Mesenchymal stem cell (in vitro differentiated cells and primary cell): Measurements from ENCODE around the gene MCTP2.
A peak's percentile ranks its signal among the peaks of the same experiment; 100 is the strongest.

Experiments
- DNase-seq: peaks from one replicate; pipeline ENCODE4 v3.0.0-alpha.2; 2013
- H2AFZ ChIP-seq: one replicate; pipeline ENCODE4 v1.6.1; 2013; ENCODE audit warnings: low read depth, mild to moderate bottlenecking, control low read depth, inconsistent platforms, low read length, moderate library complexity
- H2AK5ac ChIP-seq: 2 replicates; pipeline ENCODE4 v1.6.1; 2013; ENCODE audit warnings: low read length, moderate library complexity, mild to moderate bottlenecking, inconsistent platforms; ENCODE audit not compliant: severe bottlenecking
- H2BK120ac ChIP-seq: one replicate; pipeline ENCODE4 v1.6.1; 2013; ENCODE audit warnings: low read depth, mild to moderate bottlenecking, inconsistent platforms, low read length, moderate library complexity
- H2BK12ac ChIP-seq, 2 experiments: one replicate each; pipeline ENCODE4 v1.6.1; 2013; ENCODE audit warnings: inconsistent platforms in 2 of 2, low read length in 2 of 2, mild to moderate bottlenecking in 2 of 2, moderate library complexity in 2 of 2, control low read depth in 1 of 2
- H2BK15ac ChIP-seq: one replicate; pipeline ENCODE4 v1.6.1; 2013; ENCODE audit warnings: mild to moderate bottlenecking, low read depth, inconsistent platforms; ENCODE audit not compliant: poor library complexity, severe bottlenecking
- H2BK5ac ChIP-seq: 2 replicates; pipeline ENCODE4 v1.6.1; 2013; ENCODE audit warnings: low read depth, mild to moderate bottlenecking, low read length, control low read depth, inconsistent platforms; ENCODE audit not compliant: poor library complexity, severe bottlenecking
- H3K14ac ChIP-seq, 2 experiments: one replicate each; pipeline ENCODE4 v1.6.1; 2013; ENCODE audit warnings: inconsistent platforms in 2 of 2, low read length in 2 of 2, control low read depth in 1 of 2, mild to moderate bottlenecking in 1 of 2, moderate library complexity in 1 of 2
- H3K18ac ChIP-seq, 2 experiments: one replicate each; pipeline ENCODE4 v1.6.1; 2013; ENCODE audit warnings: inconsistent platforms in 2 of 2, low read length in 2 of 2, control low read depth in 1 of 2, low read depth in 1 of 2, mild to moderate bottlenecking in 1 of 2
- H3K23ac ChIP-seq, 2 experiments: one replicate each; pipeline ENCODE4 v1.6.1; 2013; ENCODE audit warnings: inconsistent platforms in 2 of 2, low read length in 2 of 2, mild to moderate bottlenecking in 2 of 2, moderate library complexity in 2 of 2, control low read depth in 1 of 2
- H3K27ac ChIP-seq: 2 replicates; pipeline ENCODE4 v1.5.1; 2013; ENCODE audit warnings: mild to moderate bottlenecking, moderate library complexity, low read length, control low read depth, inconsistent platforms; ENCODE audit not compliant: poor library complexity, severe bottlenecking
- H3K27me3 ChIP-seq, 2 experiments: 2 replicates each; pipeline versions ENCODE4 v1.6.1 to v1.7.0; 2013; ENCODE audit warnings: low read length in 2 of 2, mild to moderate bottlenecking in 2 of 2, moderate library complexity in 2 of 2, control low read depth in 1 of 2, inconsistent platforms in 1 of 2; ENCODE audit not compliant: control insufficient read depth in 1 of 2, insufficient read depth in 1 of 2
- H3K36me3 ChIP-seq, 2 experiments: 2 replicates each; pipeline versions ENCODE4 v1.6.1 to v1.7.0; 2013; ENCODE audit warnings: low read length in 2 of 2, control low read depth in 1 of 2, inconsistent platforms in 1 of 2, low read depth in 1 of 2, mild to moderate bottlenecking in 1 of 2; ENCODE audit not compliant: insufficient read depth in 2 of 2, control insufficient read depth in 1 of 2
- H3K4ac ChIP-seq, 2 experiments: one replicate each; pipeline ENCODE4 v1.6.1; 2013; ENCODE audit warnings: inconsistent platforms in 2 of 2, low read length in 2 of 2, mild to moderate bottlenecking in 2 of 2, moderate library complexity in 2 of 2, control low read depth in 1 of 2, low read depth in 1 of 2
- H3K4me1 ChIP-seq: 2 replicates; pipeline ENCODE4 v1.6.1; 2013; ENCODE audit warnings: low read depth, low read length, control low read depth; ENCODE audit not compliant: control insufficient read depth, insufficient read depth
- H3K4me2 ChIP-seq: 2 replicates; pipeline ENCODE4 v1.6.1; 2013; ENCODE audit warnings: low read length, mild to moderate bottlenecking, inconsistent platforms; ENCODE audit not compliant: poor library complexity, severe bottlenecking
- H3K4me3 ChIP-seq, 2 experiments: 2 replicates each; pipeline versions ENCODE4 v1.5.1 to v1.7.0; 2013; ENCODE audit warnings: low read length in 2 of 2, mild to moderate bottlenecking in 2 of 2, control low read depth in 1 of 2, low read depth in 1 of 2; ENCODE audit not compliant: insufficient read depth in 1 of 2
- H3K79me1 ChIP-seq: replicated peaks from 2 replicates; pipeline ENCODE4 v1.6.1; 2013; ENCODE audit warnings: mild to moderate bottlenecking, control low read depth, low read length, inconsistent platforms; ENCODE audit not compliant: poor library complexity, severe bottlenecking
- H3K9ac ChIP-seq: 2 replicates; pipeline ENCODE4 v1.7.0; 2013; ENCODE audit warnings: mild to moderate bottlenecking, low read length, moderate library complexity
- H3K9me3 ChIP-seq: 2 replicates; pipeline ENCODE4 v1.7.0; 2013; ENCODE audit warnings: mild to moderate bottlenecking, low read length; ENCODE audit not compliant: control insufficient read depth
- H4K8ac ChIP-seq: one replicate; pipeline ENCODE4 v1.6.1; 2013; ENCODE audit warnings: inconsistent platforms, mild to moderate bottlenecking, low read length, moderate library complexity
- H4K91ac ChIP-seq: one replicate; pipeline ENCODE4 v1.6.1; 2013; ENCODE audit warnings: mild to moderate bottlenecking, low read length, inconsistent platforms
- WGBS: methylation state at CpG from one replicate; pipeline ENCODE4 v1.1.7; 2013; ENCODE audit warnings: mixed read lengths; 5-methylcytosine and 5-hydroxymethylcytosine counted together

Gene MCTP2

DNA sequence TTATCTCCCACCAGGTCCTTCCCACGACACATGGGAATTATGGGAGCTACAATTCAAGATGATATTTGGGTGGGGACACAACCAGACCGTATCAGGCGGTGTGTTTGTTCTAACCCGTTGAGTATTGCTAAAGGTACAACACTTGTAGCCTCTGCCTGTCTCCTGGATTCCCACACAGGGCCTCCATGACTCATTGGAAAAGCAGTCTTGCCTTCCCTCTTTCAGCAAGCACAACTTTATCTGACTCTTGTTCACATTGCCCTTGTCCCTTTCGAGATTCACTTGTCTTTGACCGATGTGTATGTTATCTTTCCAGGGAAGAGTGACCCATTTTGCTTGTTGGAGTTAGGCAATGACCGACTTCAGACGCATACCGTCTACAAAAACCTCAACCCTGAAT, 152.3 kb downstream of the MCTP2 start:
- Histone ChIP-seq H3K27me3 (no peaks in the 10 kb centered on the region), H3K23ac (no peak overlapping the region), H2BK120ac (no peak overlapping the region), H2AFZ (no peak overlapping the region), H3K9ac (no peak overlapping the region), H4K8ac (no peak overlapping the region), H2BK15ac (no peak overlapping the region), H3K18ac (no peak overlapping the region), H2BK12ac (no peak overlapping the region), H3K27ac (no peak overlapping the region), H3K4me3 (no peak overlapping the region), H3K36me3 (peaks cover 3 to 8% of the 10 kb centered on the region in 2 experiments), H3K14ac (no peak overlapping the region), H3K4me2 (no peak overlapping the region), H3K9me3 (no peaks in the 10 kb centered on the region), H3K4ac (no peak overlapping the region), H3K79me1 (no peaks in the 10 kb centered on the region), H4K91ac (no peak overlapping the region), H2BK5ac (no peak overlapping the region), H2AK5ac (no peak overlapping the region), H3K4me1 (peaks cover 2% of the 10 kb centered on the region)
- peak; percentile 55 for DNase-seq
- WGBS = 90% methylated on average over 9 of the region's 9 CpGs

DNA sequence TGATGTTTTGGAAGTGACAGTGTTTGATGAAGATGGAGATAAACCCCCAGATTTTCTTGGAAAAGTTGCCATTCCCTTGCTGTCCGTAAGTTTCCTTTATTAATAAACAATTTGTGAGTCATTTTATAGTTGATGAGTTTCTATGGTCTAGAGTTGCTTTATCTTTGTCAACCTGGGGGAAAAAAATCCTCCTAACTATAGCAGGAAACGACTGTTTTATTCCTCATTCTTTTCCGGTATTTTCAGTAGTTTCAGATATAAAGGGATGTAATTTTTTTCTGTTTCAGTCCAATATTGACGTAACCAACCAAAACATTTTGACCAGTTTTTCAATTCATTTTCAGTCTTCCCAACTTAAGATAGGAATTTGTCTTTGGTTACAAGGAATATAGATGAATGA, 154.1 kb downstream of the MCTP2 start:
- H2BK15ac ChIP-seq = no peak overlapping the region
- H2BK5ac ChIP-seq = no peak overlapping the region
- DNase-seq = no peak
- H3K9me3 ChIP-seq = no peaks in the 10 kb centered on the region
- H3K18ac ChIP-seq = no peak overlapping the region
- peaks cover 3 to 8% of the 10 kb centered on the region in 2 experiments for H3K36me3 ChIP-seq
- no peaks in the 10 kb centered on the region for H3K79me1 ChIP-seq
- H2BK12ac ChIP-seq = no peak overlapping the region
- no CpG with 5 or more reads among the region's 4 CpGs for WGBS
- H2AFZ ChIP-seq = no peak overlapping the region
- H3K23ac ChIP-seq = no peak overlapping the region
- H3K4me1 ChIP-seq = peaks cover 2% of the 10 kb centered on the region
- no peak overlapping the region for H3K9ac ChIP-seq
- H3K4me3 ChIP-seq = no peak overlapping the region
- no peak overlapping the region for H4K91ac ChIP-seq
- no peak overlapping the region for H2BK120ac ChIP-seq
- no peak overlapping the region for H3K4ac ChIP-seq
- H3K14ac ChIP-seq = no peak overlapping the region
- no peak overlapping the region for H2AK5ac ChIP-seq
- no peak overlapping the region for H4K8ac ChIP-seq
- no peaks in the 10 kb centered on the region for H3K27me3 ChIP-seq
- H3K27ac ChIP-seq = no peak overlapping the region
- no peak overlapping the region for H3K4me2 ChIP-seq

DNA sequence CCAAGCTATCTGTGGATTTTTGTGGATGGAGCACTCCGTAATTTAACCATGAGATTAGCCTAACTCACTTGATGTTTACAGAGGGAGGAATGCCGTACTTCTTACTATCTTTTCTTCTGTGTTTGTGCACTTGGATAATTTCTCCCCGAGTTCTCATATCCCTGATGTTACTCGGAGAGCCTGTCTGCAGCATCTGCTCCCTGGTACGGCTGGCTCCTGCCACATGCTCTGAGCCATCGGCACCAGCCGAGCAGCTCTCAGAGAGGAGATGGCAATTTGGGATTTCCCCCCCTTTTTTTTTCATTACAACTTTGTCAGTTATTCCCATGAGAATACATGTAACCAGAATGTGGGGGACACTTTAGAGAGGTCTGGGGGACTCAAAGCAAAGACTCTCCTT, 155.0 kb downstream of the MCTP2 start:
- no peak overlapping the region for H3K27ac ChIP-seq
- no peaks in the 10 kb centered on the region for H3K27me3 ChIP-seq
- no peak overlapping the region for H3K23ac ChIP-seq
- no peak overlapping the region for H3K4me3 ChIP-seq
- DNase-seq = no peak
- no peak overlapping the region for H4K8ac ChIP-seq
- peaks cover 2% of the 10 kb centered on the region for H3K4me1 ChIP-seq
- H2BK12ac ChIP-seq = no peak overlapping the region
- no peak overlapping the region for H2BK15ac ChIP-seq
- no peak overlapping the region for H3K4me2 ChIP-seq
- H3K4ac ChIP-seq = no peak overlapping the region
- H4K91ac ChIP-seq = no peak overlapping the region
- no peak overlapping the region for H2AFZ ChIP-seq
- H3K14ac ChIP-seq = no peak overlapping the region
- H3K18ac ChIP-seq = no peak overlapping the region
- no peaks in the 10 kb centered on the region for H3K9me3 ChIP-seq
- no peak overlapping the region for H2AK5ac ChIP-seq
- no peak overlapping the region for H2BK120ac ChIP-seq
- no peak overlapping the region for H3K9ac ChIP-seq
- H3K36me3 ChIP-seq = peaks cover 2 to 8% of the 10 kb centered on the region in 2 experiments
- WGBS = 95% methylated on average over 7 of the region's 7 CpGs
- no peak overlapping the region for H2BK5ac ChIP-seq
- H3K79me1 ChIP-seq = no peaks in the 10 kb centered on the region

- Histone ChIP-seq H2BK5ac (no peak overlapping the region), H3K14ac (no peak overlapping the region), H4K91ac (no peak overlapping the region), H3K36me3 (peaks cover 0 to 5% of the 10 kb centered on the region in 2 experiments), H3K23ac (no peak overlapping the region), H3K4me2 (no peak overlapping the region), H4K8ac (peak overlapping the region; percentile 7), H3K4me1 (peaks cover 2% of the 10 kb centered on the region), H2BK120ac (no peak overlapping the region), H3K18ac (no peak overlapping the region), H3K79me1 (no peaks in the 10 kb centered on the region), H3K27ac (no peak overlapping the region), H2BK15ac (no peak overlapping the region), H2AFZ (no peak overlapping the region), H3K9me3 (no peaks in the 10 kb centered on the region), H3K27me3 (no peaks in the 10 kb centered on the region), H2BK12ac (no peak overlapping the region), H2AK5ac (no peak overlapping the region), H3K4me3 (no peak overlapping the region), H3K9ac (no peak overlapping the region), H3K4ac (no peak overlapping the region)
- 95% methylated on average over 2 of the region's 2 CpGs for WGBS
- no peak for DNase-seq
Observed at GRCh38 chr15:94387442-94387841, 156.1 kb downstream of the MCTP2 start.
